AG04450 (cell line): Measurements from ENCODE around the gene ADAMTS2. TPM values are rescaled to one million over a fixed set of nuclear protein-coding genes. Genes with fewer than 3 reads are reported as not detected.

Source experiments
- CTCF ChIA-PET: fragments of 300-600, 350-600 bp; formaldehyde crosslinking; extraction: SDS; loops from one replicate; lab custom pipeline; 2022; ENCODE audit warnings: antibody characterized with exemption, inconsistent platforms; lab: Charles Lee
- POLR2A ChIA-PET: fragments of 350-600 bp; formaldehyde crosslinking; extraction: SDS; loops from one replicate; lab custom pipeline; 2021; ENCODE audit warnings: antibody characterized with exemption, inconsistent platforms; lab: Yijun Ruan, JAX
- DNase-seq: peaks from one replicate; pipeline ENCODE4 v3.0.0-alpha.2; 2011; ENCODE audit warnings: low read depth, low spot score
- H3K27ac ChIP-seq: one replicate; pipeline ENCODE4 v1.5.1; 2012; ENCODE audit warnings: low read depth, low read length, control low read depth
- H3K27me3 ChIP-seq: one replicate; pipeline ENCODE4 v1.6.0; 2012; ENCODE audit warnings: low read length; ENCODE audit not compliant: control insufficient read depth, insufficient read depth
- H3K4me3 ChIP-seq: 2 replicates; pipeline ENCODE4 v1.5.1; 2011; ENCODE audit warnings: mild to moderate bottlenecking, low read depth, low read length, control low read depth
- H3K9me3 ChIP-seq: 2 replicates; pipeline ENCODE4 v1.5.1; 2012; ENCODE audit warnings: low read length; ENCODE audit not compliant: control insufficient read depth, insufficient read depth
- CTCF ChIP-seq: IDR thresholded peaks from 2 replicates; pipeline ENCODE4 v1.5.1; 2011; ENCODE audit warnings: low read depth, low read length, control low read depth, inconsistent platforms
- polyA plus RNA-seq: library from polyadenylated mRNA; depleted of rRNA; stranded (reverse); fragments of >200 nt; gene quantifications from 2 replicates; pipeline ENCODE4 v1.2.3, GENCODE V29; 2011

Gene ADAMTS2
- polyA plus RNA-seq, 1 experiment, result 22.6 TPM

DNA sequence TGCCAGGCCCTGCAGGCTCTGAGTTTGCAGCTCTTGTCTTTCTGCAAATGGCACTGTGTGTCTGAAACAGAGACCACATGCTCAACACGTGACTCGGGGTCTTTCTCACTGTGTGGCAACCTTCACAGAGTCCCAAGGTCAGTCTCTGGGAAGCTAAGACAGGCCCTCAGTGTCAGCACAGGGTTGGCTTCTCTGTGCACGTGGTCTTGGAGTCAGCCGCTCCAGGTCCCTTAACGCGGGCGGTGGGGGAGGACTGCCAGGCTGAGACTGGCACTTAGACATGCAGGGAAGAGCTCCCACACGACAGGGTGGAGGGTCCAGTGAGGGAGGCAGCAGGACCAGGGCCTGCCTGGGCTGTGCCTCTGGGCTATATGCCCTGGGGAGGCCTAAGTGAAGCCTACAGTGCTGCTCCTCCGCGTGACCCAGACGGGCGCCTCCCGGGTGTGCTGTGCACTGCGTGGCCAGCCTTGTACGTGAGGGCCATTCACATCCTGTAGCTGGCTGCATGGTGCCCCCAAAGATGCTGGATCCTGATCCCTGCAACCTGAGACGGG lies 76.8 kb downstream of the ADAMTS2 start:
- DNase-seq, result no peak
- Histone ChIP-seq H3K9me3 (peaks cover 8% of the 10 kb centered on the region; the same call in 1 of the 2 replicates), H3K4me3 (no peak overlapping the region), H3K27ac (no peak overlapping the region), H3K27me3 (no peaks in the 10 kb centered on the region)
- ChIA-PET CTCF (interaction anchor here (0.6 kb wide), 1 partner anchor 34 kb away, joined by 3 read pairs; no protein-coding TSS in a partner anchor), POLR2A (no interaction called here)
- TF ChIP-seq CTCF, result no peak

- peaks cover 8% of the 10 kb centered on the region; the same call in 1 of the 2 replicates for H3K9me3 ChIP-seq
- CTCF ChIA-PET, result no interaction called here
Observed at GRCh38 chr5:179267671-179268083, 77.6 kb downstream of the ADAMTS2 start.

GRCh38 chr5:179267071-179267670 lies 78.1 kb downstream of the ADAMTS2 start:
- Histone ChIP-seq H3K27ac (peak overlapping the region; percentile 99), H3K27me3 (no peaks in the 10 kb centered on the region), H3K4me3 (no peak overlapping the region), H3K9me3 (peaks cover 8% of the 10 kb centered on the region; the same call in 1 of the 2 replicates)
- POLR2A ChIA-PET, result interaction anchor here (0.7 to 2.1 kb wide), 2 partner anchors 9 to 407 kb away, joined by 5 to 15 read pairs; partner anchors contain the start of gene ZNF354B
- TF ChIP-seq CTCF, result no peak
- CTCF ChIA-PET, result interaction anchor here (0.7 kb wide), 1 partner anchor 77 kb away, joined by 3 read pairs; no protein-coding TSS in a partner anchor
- no peak for DNase-seq

More at GRCh38 chr5:179267671-179268083, 77.6 kb downstream of the ADAMTS2 start:
- H3K4me3 ChIP-seq, result no peak overlapping the region
- no peak for DNase-seq
- no peak for TF ChIP-seq CTCF
- POLR2A ChIA-PET, result interaction anchor here (0.7 kb wide), 1 partner anchor 408 kb away, joined by 5 read pairs; the partner anchor contains the start of gene ZNF354B
- H3K27me3 ChIP-seq, result no peaks in the 10 kb centered on the region
- peak overlapping the region; percentile 57 for H3K27ac ChIP-seq

DNA sequence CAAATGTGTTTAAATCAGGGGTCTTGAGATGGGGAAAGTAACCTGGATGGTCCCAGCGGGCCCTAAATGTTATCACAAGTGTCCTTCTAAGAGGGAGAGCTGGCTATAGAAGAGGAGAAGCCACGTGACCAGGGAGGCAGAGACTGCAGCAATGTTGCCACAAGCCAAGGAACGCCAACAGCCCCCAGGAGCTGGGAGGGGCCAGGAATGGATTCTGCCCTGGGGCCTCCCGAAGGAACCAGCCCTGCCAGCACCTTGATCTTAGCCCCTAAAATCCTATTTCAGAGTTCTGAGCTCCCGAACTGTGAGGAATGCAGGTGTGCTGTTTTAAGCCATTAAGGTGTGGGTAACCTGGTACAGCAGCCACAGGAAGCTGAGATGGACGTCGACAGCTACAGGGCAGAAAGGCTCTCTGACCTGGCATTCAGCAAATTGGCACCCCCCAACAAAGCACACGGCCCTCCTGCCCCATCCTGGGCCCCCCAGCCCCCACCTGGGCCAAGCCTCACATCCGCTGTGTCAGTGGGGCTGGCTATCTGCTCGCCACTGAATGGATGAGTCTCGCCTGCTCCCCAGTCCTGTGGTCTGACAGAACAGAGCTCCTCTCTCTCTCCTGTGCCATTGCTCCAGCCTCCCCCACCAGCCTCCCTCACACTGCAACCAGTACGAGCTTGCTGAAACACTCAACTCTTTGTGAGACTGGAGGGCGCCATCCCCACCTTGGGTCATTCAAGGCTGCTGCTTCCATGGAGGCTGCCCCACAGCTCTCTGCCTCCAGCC lies 78.8 kb downstream of the ADAMTS2 start:
- ChIA-PET POLR2A (interaction anchor here (0.7 to 2.1 kb wide), 5 partner anchors 7 to 406 kb away, joined by 3 to 15 read pairs (median 4); partner anchors contain the start of gene ZNF354B), CTCF (interaction anchor here (0.6 to 1.5 kb wide), 4 partner anchors 7 to 99 kb away, joined by 3 to 8 read pairs (median 3); no protein-coding TSS in a partner anchor)
- H3K9me3 ChIP-seq, result peaks cover 8% of the 10 kb centered on the region; the same call in 1 of the 2 replicates
- TF ChIP-seq CTCF, result no peak
- no peak overlapping the region for H3K4me3 ChIP-seq
- no peaks in the 10 kb centered on the region for H3K27me3 ChIP-seq
- H3K27ac ChIP-seq, result peak overlapping the region; percentile 99
- DNase-seq, result no peak
